HG03378 (cell line): ENCODE data around the gene FAM219B.
"Not testable (repeated sequence)": the region's sequence is repeated elsewhere in the genome, so short reads cannot be mapped to it uniquely, and the experiment has no call there.

ENCODE experiments used
- ATAC-seq: cut with Tn5 transposase; IDR thresholded peaks from one replicate; pipeline ENCODE4 v1.9.1; 2021; ENCODE audit warnings: mild to moderate bottlenecking, moderate library complexity; ENCODE audit not compliant: unreplicated experiment

FAM219B gene

DNA sequence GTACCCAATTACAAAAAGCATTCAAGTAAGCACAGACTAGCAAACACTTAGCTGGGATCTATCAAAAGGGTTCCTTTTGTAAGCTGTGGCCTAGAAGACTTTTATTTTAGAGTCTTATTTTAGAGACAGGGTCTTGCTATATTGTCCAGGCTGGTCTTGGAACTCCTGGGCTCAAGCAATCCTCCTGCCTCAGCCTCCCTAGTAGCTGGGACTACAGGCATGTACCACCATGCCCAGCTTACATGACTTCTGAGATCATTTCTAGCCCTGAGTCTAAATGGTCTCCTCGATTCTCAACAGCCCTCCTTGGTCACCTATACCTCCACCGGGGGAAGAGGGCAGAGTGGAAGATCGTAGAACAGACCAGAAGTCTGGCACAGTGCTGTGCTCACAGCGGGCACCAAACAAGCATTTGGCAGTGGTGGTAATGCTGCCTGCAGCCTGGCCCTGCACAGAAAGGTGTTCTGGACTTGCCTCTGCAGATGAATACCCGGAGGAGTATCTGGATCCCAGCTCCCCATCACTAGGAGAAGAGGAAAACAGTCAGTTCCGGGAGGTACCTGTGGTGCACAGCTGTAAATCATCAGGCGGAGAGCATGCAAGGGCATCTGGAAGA, 2.4 kb downstream of the FAM219B start:
- no peak for ATAC-seq

DNA sequence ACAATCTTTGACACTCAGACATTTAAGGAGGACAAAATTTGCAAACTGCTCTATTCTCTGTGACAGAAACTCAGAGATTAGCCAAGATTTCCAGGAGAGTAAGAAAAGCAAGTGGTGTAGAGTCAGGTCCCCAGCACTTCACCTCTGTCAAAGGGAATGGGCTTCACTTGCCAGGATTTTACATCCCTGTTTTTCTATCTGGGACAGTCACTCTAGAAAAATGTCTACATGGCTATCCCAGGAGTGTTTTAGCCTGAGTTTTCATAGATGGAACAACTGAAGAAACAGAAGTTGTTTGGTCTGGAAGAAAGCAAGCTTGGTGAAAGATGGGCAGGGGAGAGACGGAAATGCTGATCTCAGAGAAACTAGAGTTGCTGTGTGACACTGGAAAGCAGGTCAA, 3.0 kb downstream of the FAM219B start:
- no peak for ATAC-seq

DNA sequence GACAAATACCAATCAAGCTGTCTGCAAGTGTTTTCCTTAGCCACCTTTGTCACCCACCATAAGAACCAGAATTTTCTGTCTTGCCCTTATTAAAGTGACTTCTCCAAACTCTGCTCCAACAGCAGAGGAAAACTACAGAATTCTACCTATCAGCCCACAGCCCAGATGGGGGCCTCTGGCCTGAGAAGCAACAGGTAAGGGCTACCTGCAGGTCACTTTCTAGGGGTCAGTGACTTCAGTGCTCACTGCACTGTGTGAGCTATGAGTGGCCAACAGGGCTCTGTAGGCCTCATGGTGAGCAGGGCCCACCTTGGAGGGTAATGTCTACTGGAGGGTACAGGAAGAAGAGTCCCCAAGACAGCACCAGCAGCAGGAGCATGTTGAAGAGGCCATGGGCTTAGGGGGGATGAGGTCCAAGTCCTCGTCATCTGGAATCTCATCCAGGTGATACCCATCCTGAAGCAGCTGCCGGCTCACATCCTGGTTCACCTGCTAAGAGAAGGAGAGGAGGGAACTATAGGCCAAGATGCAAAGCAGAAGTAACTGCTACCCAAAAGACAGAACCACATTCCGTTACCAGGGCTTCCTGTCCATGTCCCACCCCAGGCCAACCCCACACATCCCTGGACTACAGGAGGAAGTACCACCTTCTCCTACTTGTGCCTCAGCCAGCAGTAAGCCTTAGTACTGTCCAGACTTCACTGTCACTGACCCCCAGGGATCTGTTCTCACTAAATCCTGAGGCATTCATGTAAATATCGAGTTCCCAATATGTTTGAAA, 4.2 kb downstream of the FAM219B start:
- ATAC-seq, result no peak

DNA sequence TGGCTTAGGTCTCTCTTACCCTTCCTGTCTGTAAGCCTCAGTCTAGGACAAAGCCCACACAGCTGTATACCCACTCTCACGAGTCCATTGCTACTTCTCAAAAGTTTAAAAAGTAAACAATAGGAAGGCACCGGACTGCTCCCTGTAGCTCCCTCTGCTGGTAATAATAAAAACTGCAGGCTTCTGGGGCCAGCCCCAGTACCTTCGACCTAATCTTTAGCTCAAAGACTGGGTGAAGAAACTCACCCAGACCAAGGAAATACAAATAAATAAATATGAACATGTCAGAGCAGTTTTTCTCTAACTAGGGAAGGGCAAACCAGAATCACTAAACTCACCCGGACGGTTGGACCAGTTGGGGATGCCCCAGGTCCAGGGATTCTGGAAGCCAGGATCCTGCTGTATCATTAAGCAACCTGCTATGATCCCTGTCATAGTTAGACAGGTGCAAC, 5.0 kb downstream of the FAM219B start:
- ATAC-seq, result no peak

GRCh38 chr15:74897300-74897701, 9.3 kb downstream of the FAM219B start:
- no peak for ATAC-seq

GRCh38 chr15:74896316-74896715, 10.3 kb downstream of the FAM219B start:
- no peak for ATAC-seq

GRCh38 chr15:74895830-74896229, 10.8 kb downstream of the FAM219B start:
- ATAC-seq, result no peak

GRCh38 chr15:74894383-74894782, 12.3 kb downstream of the FAM219B start:
- not testable (repeated sequence) for ATAC-seq

DNA sequence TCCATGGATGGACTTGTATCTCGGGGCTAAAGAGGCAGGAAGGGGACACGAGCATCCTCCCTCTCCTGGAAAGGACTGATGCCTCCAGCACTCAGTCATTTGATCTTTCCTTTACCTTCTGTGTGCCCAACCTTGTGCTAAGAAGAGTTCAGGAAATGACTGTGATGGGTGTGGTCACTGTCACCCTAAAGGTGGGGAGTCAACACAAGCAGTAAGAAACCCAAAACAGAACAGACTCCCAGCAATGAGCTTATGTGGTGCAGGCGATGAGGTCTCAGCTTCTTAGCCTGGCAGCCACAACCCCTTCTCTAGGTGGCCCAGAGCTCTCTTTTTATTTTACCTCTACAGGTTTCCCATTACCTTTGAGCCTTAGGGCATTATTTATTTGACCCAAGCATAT, 13.0 kb downstream of the FAM219B start:
- no peak for ATAC-seq

DNA sequence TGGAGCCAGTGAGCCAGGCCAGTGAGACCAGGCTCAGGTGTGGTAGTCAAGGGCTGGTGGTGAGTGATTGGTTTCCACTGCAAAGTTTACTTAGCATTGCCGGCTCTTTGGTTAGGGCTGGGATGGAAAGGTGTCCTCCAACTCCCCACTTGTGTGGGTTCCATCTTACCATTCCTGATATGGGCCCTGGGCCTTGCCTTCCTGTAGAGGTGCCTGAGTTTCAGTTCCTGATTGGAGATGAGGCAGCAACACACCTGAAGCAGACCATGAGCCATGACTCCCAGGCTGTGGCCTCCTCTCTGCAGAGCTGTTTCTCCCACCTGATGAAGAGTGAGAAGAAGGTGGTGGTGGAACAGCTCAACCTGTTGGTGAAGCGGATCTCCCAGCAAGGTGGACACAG, 13.7 kb downstream of the FAM219B start:
- no peak for ATAC-seq

- ATAC-seq, result no peak
Measured at GRCh38 chr15:74892313-74892712, 14.3 kb downstream of the FAM219B start.

- no peak for ATAC-seq
Measured at GRCh38 chr15:74891469-74891868, 15.2 kb downstream of the FAM219B start.

DNA sequence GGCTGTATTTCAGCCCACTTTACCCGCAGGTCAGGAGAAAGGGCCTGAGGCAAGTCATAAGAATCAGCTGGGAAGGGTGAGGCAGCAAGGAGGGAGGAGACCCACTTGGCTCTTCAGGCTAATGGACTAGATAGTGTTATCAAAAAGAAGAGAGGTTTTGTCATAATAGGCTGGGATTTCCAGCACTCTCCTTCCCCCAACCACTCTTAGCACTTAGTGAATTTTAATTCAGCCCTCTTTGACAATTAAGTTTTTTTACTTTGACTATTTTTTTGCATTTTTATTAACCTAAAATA, 16.0 kb downstream of the FAM219B start:
- ATAC-seq, result no peak

GRCh38 chr15:74889883-74890664, 16.6 kb downstream of the FAM219B start, which contains the start of gene MPI:
Gene MPI, plus strand, starts transcription at chr15:74890042. Its CDS starts 32 bp downstream, at chr15:74890074.
- peak; percentile 68 for ATAC-seq

- no peak for ATAC-seq
Measured at GRCh38 chr15:74889390-74889882, 17.2 kb downstream of the FAM219B start.

DNA sequence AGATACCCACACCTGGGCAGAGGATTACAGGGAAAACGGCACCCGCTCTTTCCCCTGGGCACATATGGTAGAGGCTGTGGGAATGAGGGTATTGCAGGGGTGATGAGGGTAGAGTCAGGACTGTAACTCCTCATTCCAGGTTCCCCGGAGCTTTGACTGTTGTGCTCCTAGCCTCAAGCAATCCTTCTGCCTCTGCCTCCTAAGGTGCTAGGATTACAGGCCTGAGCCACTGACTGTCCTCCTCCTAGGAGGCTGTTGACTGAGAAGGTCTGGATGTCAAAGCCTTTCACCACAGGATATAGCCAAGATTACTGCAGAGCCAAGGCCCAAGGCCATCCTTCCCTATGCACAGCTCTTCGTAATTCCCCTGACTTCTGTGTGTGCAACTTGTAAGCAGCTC, 17.9 kb downstream of the FAM219B start:
- ATAC-seq, result no peak

GRCh38 chr15:74887537-74888193, 19.0 kb downstream of the FAM219B start:
- not testable (repeated sequence) for ATAC-seq

- ATAC-seq, result no peak
Measured at GRCh38 chr15:74885461-74885860, 21.2 kb downstream of the FAM219B start.

DNA sequence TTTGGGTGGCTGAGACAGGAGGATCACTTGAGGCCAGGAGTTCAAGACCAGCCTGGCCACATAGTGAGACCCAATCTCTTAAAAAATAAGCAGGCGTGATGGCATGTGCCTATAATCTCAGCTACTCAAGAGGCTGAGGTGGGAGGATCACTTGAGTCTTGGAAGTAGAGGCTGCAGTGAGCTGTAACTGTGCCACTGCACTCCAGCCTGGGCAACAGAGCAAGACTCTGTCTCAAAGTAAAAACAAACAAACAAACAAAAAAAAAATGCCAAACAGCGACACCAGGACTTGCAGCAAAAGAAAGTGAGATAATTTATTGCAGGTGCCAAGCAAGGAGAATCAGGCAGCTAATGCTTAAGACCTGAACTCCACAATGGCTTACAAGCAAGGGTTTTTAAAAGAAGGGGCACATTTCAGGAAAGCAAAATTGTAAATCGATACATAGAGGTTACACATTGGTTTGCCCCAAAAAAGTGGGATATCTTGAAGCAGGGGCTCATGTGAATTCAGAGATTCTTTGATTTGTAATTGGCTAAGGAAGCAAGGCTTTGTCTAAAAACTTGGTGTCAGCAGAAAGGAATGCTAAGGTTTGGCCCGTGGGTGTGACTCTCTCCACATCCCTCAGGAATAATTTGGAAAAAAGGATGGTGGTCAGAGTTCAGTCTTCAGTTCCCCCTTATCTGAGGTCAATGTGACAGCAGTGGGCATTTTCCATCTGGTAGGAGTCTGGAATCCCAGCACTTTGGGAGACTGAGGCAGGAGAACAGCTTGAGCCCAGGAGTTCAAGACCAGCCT, 22.0 kb downstream of the FAM219B start:
- no peak for ATAC-seq

DNA sequence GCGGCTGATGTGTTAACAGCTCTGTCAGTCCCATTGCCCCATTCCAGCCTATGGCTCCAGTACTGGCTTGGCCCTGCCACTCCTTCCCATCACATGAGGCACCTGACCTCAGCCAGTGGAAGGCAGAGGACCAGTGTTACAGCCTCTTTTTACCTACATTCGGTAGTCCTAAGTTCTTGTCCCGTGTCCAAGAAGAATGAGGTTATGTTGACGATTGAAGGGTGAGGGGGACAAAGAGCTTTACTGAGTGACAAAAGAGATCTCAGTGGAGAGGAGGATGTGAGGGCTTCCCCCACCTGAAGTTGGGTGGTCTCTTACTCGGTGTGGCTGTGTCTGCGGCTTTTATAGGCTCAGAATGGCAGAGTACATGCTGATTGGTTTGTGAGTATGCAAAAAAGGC, 24.1 kb downstream of the FAM219B start:
- ATAC-seq, result no peak
